MCF 10A (cell line): Measurements from ENCODE around the gene CD177. TPM values are rescaled to one million over a fixed set of nuclear protein-coding genes. Genes with fewer than 3 reads are reported as not detected.

ENCODE experiments used
- BruUV-seq: library from RNA; stranded (reverse); fragments of 400-500 nt; replicated peaks from 2 replicates; lab custom pipeline; 2021; lab: Mats Ljungman, UMichigan
- CTCF ChIA-PET: fragments of 300-600 bp; sonication (Branson Sonifier 250); formaldehyde crosslinking; extraction: SDS; loops from one replicate; lab custom pipeline; 2021; ENCODE audit warnings: antibody characterized with exemption, inconsistent platforms; lab: Yijun Ruan, JAX
- POLR2A ChIA-PET: fragments of 300-600, 350-650 bp; sonication (Branson Sonifier 250); formaldehyde crosslinking; extraction: SDS; loops from one replicate; lab custom pipeline; 2020; ENCODE audit warnings: antibody characterized with exemption, inconsistent platforms; lab: Yijun Ruan, JAX
- DNase-seq: peaks from one replicate; pipeline ENCODE4 v3.0.0-alpha.2; 2018; ENCODE audit not compliant: unreplicated experiment
- H3K27ac Mint-ChIP-seq: one replicate; pipeline ENCODE4 v1.8.0; 2022; ENCODE audit warnings: mild to moderate bottlenecking, low read depth, mixed read lengths; ENCODE audit not compliant: unreplicated experiment
- H3K27me3 Mint-ChIP-seq: one replicate; pipeline ENCODE4 v1.8.0; 2022; ENCODE audit warnings: mixed read lengths; ENCODE audit not compliant: insufficient read depth, unreplicated experiment
- H3K36me3 Mint-ChIP-seq: one replicate; pipeline ENCODE4 v1.8.0; 2022; ENCODE audit warnings: mild to moderate bottlenecking, moderate library complexity, mixed read lengths; ENCODE audit not compliant: insufficient read depth, unreplicated experiment
- H3K4me1 Mint-ChIP-seq: one replicate; pipeline ENCODE4 v1.8.0; 2022; ENCODE audit warnings: mixed read lengths; ENCODE audit not compliant: insufficient read depth, unreplicated experiment
- H3K4me3 Mint-ChIP-seq: one replicate; pipeline ENCODE4 v1.8.0; 2022; ENCODE audit warnings: mild to moderate bottlenecking, moderate library complexity, mixed read lengths; ENCODE audit not compliant: unreplicated experiment
- H3K9me3 Mint-ChIP-seq: one replicate; pipeline ENCODE4 v1.8.0; 2022; ENCODE audit warnings: mixed read lengths; ENCODE audit not compliant: unreplicated experiment
- CTCF ChIP-seq: fragments of 200-600 bp; IDR thresholded peaks from one replicate; pipeline ENCODE4 v1.8.0; 2022; ENCODE audit warnings: antibody characterized with exemption, mild to moderate bottlenecking; ENCODE audit not compliant: unreplicated experiment
- intact Hi-C: fragments of 100-400 bp; cut with micrococcal nuclease; formaldehyde crosslinking; loops from 2 replicates; pipeline ENCODE4 v1.14.1; 2022
- total RNA-seq: library from RNA; stranded (reverse); gene quantifications from 2 replicates; pipeline ENCODE4 v1.2.3, GENCODE V29; 2022

Gene CD177
- total RNA-seq, 1 experiment from 2014 or later = 0.26 TPM

GRCh38 chr19:43407416-43408005 is 54.0 kb downstream of the CD177 start:
- H3K27me3 Mint-ChIP-seq = no peaks in the 10 kb centered on the region
- H3K4me3 Mint-ChIP-seq = no peak overlapping the region
- no peaks in the 10 kb centered on the region for H3K36me3 Mint-ChIP-seq
- no peak for DNase-seq
- no TSS peak for BruUV-seq
- ChIA-PET POLR2A (no interaction called here), CTCF (interaction anchor here (3.3 kb wide), 1 partner anchor 17 kb away, joined by 19 read pairs; no protein-coding TSS in a partner anchor)
- H3K9me3 Mint-ChIP-seq = no peaks in the 10 kb centered on the region
- intact Hi-C loops = no loop called here
- H3K27ac Mint-ChIP-seq = no peak overlapping the region
- no peaks in the 10 kb centered on the region for H3K4me1 Mint-ChIP-seq
- no peak for TF ChIP-seq CTCF

- intact Hi-C loops = no loop called here
- no peaks in the 10 kb centered on the region for H3K27me3 Mint-ChIP-seq
- H3K9me3 Mint-ChIP-seq = no peaks in the 10 kb centered on the region
- no peaks in the 10 kb centered on the region for H3K4me1 Mint-ChIP-seq
- H3K27ac Mint-ChIP-seq = no peak overlapping the region
- H3K36me3 Mint-ChIP-seq = no peaks in the 10 kb centered on the region
- POLR2A ChIA-PET = no interaction called here
- H3K4me3 Mint-ChIP-seq = no peak overlapping the region
- TF ChIP-seq CTCF = no peak
- CTCF ChIA-PET = interaction anchor here (3.3 kb wide), 1 partner anchor 17 kb away, joined by 19 read pairs; no protein-coding TSS in a partner anchor
- no TSS peak for BruUV-seq
- no peak for DNase-seq
These were observed 54.6 kb downstream of the CD177 start for GRCh38 chr19:43408043-43408442.

- Mint-ChIP-seq H3K4me3 (no peak overlapping the region), H3K36me3 (no peaks in the 10 kb centered on the region), H3K9me3 (no peaks in the 10 kb centered on the region), H3K27me3 (no peaks in the 10 kb centered on the region), H3K27ac (no peak overlapping the region), H3K4me1 (no peaks in the 10 kb centered on the region)
- no TSS peak for BruUV-seq
- intact Hi-C loops = no loop called here
- CTCF ChIA-PET = interaction anchor here (0.7 to 1.6 kb wide), 4 partner anchors 8 to 111 kb away, joined by 3 to 7 read pairs (median 3); no protein-coding TSS in a partner anchor
- no peak for DNase-seq
- POLR2A ChIA-PET = interaction anchor here (1.0 kb wide), 1 partner anchor 16 kb away, joined by 3 read pairs; no protein-coding TSS in a partner anchor
- no peak for TF ChIP-seq CTCF
These were observed 55.9 kb downstream of the CD177 start for GRCh38 chr19:43409415-43409814.

- Mint-ChIP-seq H3K4me3 (no peak overlapping the region), H3K27me3 (no peaks in the 10 kb centered on the region), H3K9me3 (no peaks in the 10 kb centered on the region), H3K4me1 (no peaks in the 10 kb centered on the region), H3K36me3 (peaks cover 7% of the 10 kb centered on the region), H3K27ac (no peak overlapping the region)
- no peak for DNase-seq
- POLR2A ChIA-PET = no interaction called here
- intact Hi-C loops = no loop called here
- no TSS peak for BruUV-seq
- TF ChIP-seq CTCF = no peak
- CTCF ChIA-PET = interaction anchor here (0.6 to 1.2 kb wide), 2 partner anchors 20 to 38 kb away, joined by 3 to 4 read pairs; no protein-coding TSS in a partner anchor
These were observed 59.0 kb downstream of the CD177 start for GRCh38 chr19:43412441-43412840.

Other genes starting within 250 kb of the CD177 start
- not detected in 2 replicates for gene PSG5, start 167.2 kb upstream of the CD177 start, total RNA-seq
- gene PSG4, start 148.0 kb upstream of the CD177 start, total RNA-seq = 3.9 and 14.0 TPM in 2 replicates
- not detected in 2 replicates for gene PSG9, start 84.2 kb upstream of the CD177 start, total RNA-seq
- gene TEX101, start 61.2 kb downstream of the CD177 start, total RNA-seq = not detected in 2 replicates
- 2.5 and 3.1 TPM in 2 replicates for gene LYPD3, start 111.9 kb downstream of the CD177 start, total RNA-seq
- gene PHLDB3, start 151.1 kb downstream of the CD177 start, total RNA-seq = 9.9 and 11.8 TPM in 2 replicates
- gene ETHE1, start 173.5 kb downstream of the CD177 start, total RNA-seq = 78.0 and 94.4 TPM in 2 replicates
- 0.81 and 1.1 TPM in 2 replicates for gene ZNF575, start 179.5 kb downstream of the CD177 start, total RNA-seq
- 18.0 and 20.6 TPM in 2 replicates for gene XRCC1, start 221.8 kb downstream of the CD177 start, total RNA-seq
- gene PINLYP, start 222.1 kb downstream of the CD177 start, total RNA-seq = 0.74 TPM in 1 of 2 replicates, not detected in the other
- 21.0 and 26.5 TPM in 2 replicates for gene IRGQ, start 242.4 kb downstream of the CD177 start, total RNA-seq
- 13.2 and 18.4 TPM in 2 replicates for gene ZNF576, start 242.9 kb downstream of the CD177 start, total RNA-seq